GM23338 (cell line): ENCODE results near the gene GPR171. TPM values are rescaled to one million over a fixed set of nuclear protein-coding genes. Genes with fewer than 3 reads are reported as not detected.

Source experiments
- ATAC-seq: fragments of 200-7000 bp; cut with Tn5 transposase; 3 replicates; pipeline ENCODE4 v1.9.1; 2020
- DNase-seq: peaks from one replicate; pipeline ENCODE4 v3.0.0-alpha.2; 2015; ENCODE audit warnings: low spot score
- H2AFZ ChIP-seq: fragments of 200-600 bp; sonication (generic); 2 replicates; pipeline ENCODE4 v1.8.0; 2016; ENCODE audit warnings: antibody characterized with exemption, mild to moderate bottlenecking, moderate library complexity
- H3F3A ChIP-seq: fragments of 200-600 bp; sonication (generic); replicated peaks from 2 replicates; pipeline ENCODE4 v1.8.0; 2017; ENCODE audit warnings: antibody characterized with exemption, mixed run types, low read depth
- H3K27ac ChIP-seq: fragments of 200-600 bp; sonication (generic); 2 replicates; pipeline ENCODE4 v1.6.1; 2016; ENCODE audit warnings: low read depth
- H3K27me3 ChIP-seq: fragments of 200-600 bp; sonication (generic); 2 replicates; pipeline ENCODE4 v1.8.0; 2016; ENCODE audit warnings: mild to moderate bottlenecking, mixed run types, moderate library complexity; ENCODE audit not compliant: insufficient read depth
- H3K36me3 ChIP-seq: fragments of 200-600 bp; sonication (generic); 2 replicates; pipeline ENCODE4 v1.8.0; 2016; ENCODE audit warnings: mild to moderate bottlenecking; ENCODE audit not compliant: insufficient read depth
- H3K4me1 ChIP-seq: fragments of 200-600 bp; sonication (generic); 2 replicates; pipeline ENCODE4 v1.8.0; 2016; ENCODE audit warnings: mild to moderate bottlenecking, moderate library complexity; ENCODE audit not compliant: insufficient read depth
- H3K4me2 ChIP-seq: fragments of 200-600 bp; sonication (generic); 2 replicates; pipeline ENCODE4 v1.7.1; 2017; ENCODE audit warnings: mixed run types
- H3K4me3 ChIP-seq: fragments of 200-600 bp; sonication (generic); 2 replicates; pipeline ENCODE4 v1.6.1; 2016; ENCODE audit warnings: mixed run types
- H3K79me2 ChIP-seq: fragments of 200-600 bp; sonication (generic); replicated peaks from 2 replicates; pipeline ENCODE4 v1.8.0; 2017; ENCODE audit warnings: mild to moderate bottlenecking; ENCODE audit not compliant: insufficient read depth
- H3K9me2 ChIP-seq: fragments of 200-600 bp; sonication (generic); 2 replicates; pipeline ENCODE4 v1.8.0; 2017; ENCODE audit not compliant: insufficient read depth
- H4K20me1 ChIP-seq: fragments of 200-600 bp; sonication (generic); replicated peaks from 2 replicates; pipeline ENCODE4 v1.8.0; 2017; ENCODE audit warnings: mild to moderate bottlenecking; ENCODE audit not compliant: insufficient read depth
- H3K27ac Mint-ChIP-seq: 2 replicates; pipeline ENCODE4 v1.8.0; 2020; ENCODE audit warnings: inconsistent platforms, mild to moderate bottlenecking, moderate library complexity, mixed read lengths
- H3K27me3 Mint-ChIP-seq: 3 replicates; pipeline ENCODE4 v1.8.0; 2022; ENCODE audit warnings: low read depth, mild to moderate bottlenecking, moderate library complexity, mixed read lengths, inconsistent platforms; ENCODE audit not compliant: insufficient read depth, poor library complexity
- H3K36me3 Mint-ChIP-seq: 3 replicates; pipeline ENCODE4 v1.8.0; 2021; ENCODE audit warnings: low read depth, mild to moderate bottlenecking, inconsistent platforms, moderate library complexity, mixed read lengths
- H3K4me1 Mint-ChIP-seq: 3 replicates; pipeline ENCODE4 v1.8.0; 2020; ENCODE audit warnings: mild to moderate bottlenecking, inconsistent platforms, mixed read lengths
- H3K4me3 Mint-ChIP-seq: 3 replicates; pipeline ENCODE4 v1.8.0; 2021; ENCODE audit warnings: moderate library complexity, mild to moderate bottlenecking, inconsistent platforms, mixed read lengths
- H3K9me3 Mint-ChIP-seq: 3 replicates; pipeline ENCODE4 v1.8.0; 2020; ENCODE audit warnings: moderate library complexity, mild to moderate bottlenecking, inconsistent platforms, mixed read lengths
- CREB1 ChIP-seq: fragments of 250-450 bp; sonication (Bioruptor Pico); IDR thresholded peaks from 2 replicates; pipeline ENCODE4 v1.5.0; 2020; ENCODE audit warnings: low read depth, mild to moderate bottlenecking, moderate library complexity
- CTCF ChIP-seq, 2 experiments: fragments of 200-600 bp in 1 of 2; sonication (generic) in 1 of 2; conservative IDR thresholded peaks; 2 replicates each; pipeline versions ENCODE4 v1.5.1 to v1.6.1; 2016 to 2017; ENCODE audit warnings: antibody characterized with exemption in 2 of 2, low read depth in 2 of 2, mild to moderate bottlenecking in 2 of 2, moderate library complexity in 1 of 2
- ETS1 ChIP-seq: IDR thresholded peaks from 2 replicates; pipeline ENCODE4 v1.6.1; 2016; ENCODE audit warnings: antibody characterized with exemption
- EZH2 ChIP-seq: fragments of 200-600 bp; sonication (generic); IDR thresholded peaks from one replicate; pipeline ENCODE4 v1.8.0; 2017; ENCODE audit warnings: antibody characterized with exemption, mild to moderate bottlenecking, low read depth; ENCODE audit not compliant: unreplicated experiment
- JUNB ChIP-seq: IDR thresholded peaks from one replicate; pipeline ENCODE4 v1.6.1; 2016; ENCODE audit warnings: antibody characterized with exemption; ENCODE audit not compliant: unreplicated experiment
- NANOG ChIP-seq: IDR thresholded peaks from 2 replicates; pipeline ENCODE4 v1.6.1; 2016; ENCODE audit warnings: antibody characterized with exemption, borderline replicate concordance
- POLR2AphosphoS5 ChIP-seq: IDR thresholded peaks from 2 replicates; pipeline ENCODE4 v1.6.1; 2016; ENCODE audit warnings: antibody characterized with exemption, low read depth
- REST ChIP-seq: IDR thresholded peaks from one replicate; pipeline ENCODE4 v1.6.1; 2018; ENCODE audit warnings: antibody characterized with exemption; ENCODE audit not compliant: unreplicated experiment
- STAT1 ChIP-seq: IDR thresholded peaks from one replicate; pipeline ENCODE4 v1.6.1; 2016; ENCODE audit warnings: antibody characterized with exemption; ENCODE audit not compliant: unreplicated experiment
- ZNF114 ChIP-seq: fragments of 250-450 bp; sonication (Bioruptor Pico); IDR thresholded peaks from 2 replicates; pipeline ENCODE4 v1.5.0; 2020; ENCODE audit warnings: mild to moderate bottlenecking, moderate library complexity
- ZNF331 ChIP-seq: fragments of 250-450 bp; sonication (Bioruptor Pico); IDR thresholded peaks from 2 replicates; pipeline ENCODE4 v1.5.0; 2020; ENCODE audit warnings: low read depth, mild to moderate bottlenecking, moderate library complexity
- polyA plus RNA-seq: library from polyadenylated mRNA; unstranded; fragments of >200 nt; fragmentation: Nextera tagmentation; extraction: Ambion mirVana; gene quantifications from 2 replicates; pipeline ENCODE4 v1.2.1, GENCODE V29; 2016
- total RNA-seq: library from RNA; depleted of rRNA; stranded (reverse); fragments of >200 nt; shearing (Covaris generic); gene quantifications from 2 replicates; pipeline ENCODE4 v1.2.3, GENCODE V29; 2014

The GPR171 gene
- total and polyA plus RNA-seq, 2 experiments from 2014 or later, result 3.4 TPM; not detected in 1

GRCh38 chr3:151155409-151156128 is 47.4 kb downstream of the GPR171 start (continued):
- TF ChIP-seq REST (no peak), EZH2 (no peak), ZNF114 (CRISPR knock-in tag) (no peak), NANOG (no peak), CTCF (conservative IDR thresholded peaks at IDR 0.05; ENCODE audit: low read depth in 2 of 2) (no peak), STAT1 (no peak), CREB1 (no peak)

- Mint-ChIP-seq H3K27me3 (no peaks in the 10 kb centered on the region), H3K9me3 (no peaks in the 10 kb centered on the region), H3K27ac (no peak overlapping the region), H3K36me3 (peaks cover 9% of the 10 kb centered on the region; the same call in 2 of the 3 replicates), H3K4me1 (peaks cover 16% of the 10 kb centered on the region), H3K4me3 (no peak overlapping the region)
- H3K4me2 ChIP-seq, result no peak overlapping the region
- H3K9me2 ChIP-seq, result no peaks in the 10 kb centered on the region
- H3K27me3 ChIP-seq, result no peaks in the 10 kb centered on the region
- no peaks in the 10 kb centered on the region for H4K20me1 ChIP-seq
- H2AFZ ChIP-seq, result no peak overlapping the region
- no peak overlapping the region for H3K4me3 ChIP-seq
- peaks cover 6% of the 10 kb centered on the region; the same call in 1 of the 2 replicates for H3K79me2 ChIP-seq
- no peak for ATAC-seq
- H3K36me3 ChIP-seq, result 0 out of 2 replicates have a peak, but pooled peaks cover 4% of the 10 kb centered on the region
- H3K27ac ChIP-seq, result no peak overlapping the region
- no peaks in the 10 kb centered on the region for H3F3A ChIP-seq
- DNase-seq, result no peak
- H3K4me1 ChIP-seq, result no peaks in the 10 kb centered on the region
- TF ChIP-seq STAT1 (no peak), JUNB (no peak), CTCF (conservative IDR thresholded peaks at IDR 0.05; ENCODE audit: low read depth in 2 of 2) (no peak), POLR2AphosphoS5 (no peak), ETS1 (no peak), NANOG (no peak), ZNF331 (no peak), ZNF114 (CRISPR knock-in tag) (no peak), EZH2 (no peak), CREB1 (no peak), REST (no peak)
Observed at GRCh38 chr3:151154566-151154965, 48.5 kb downstream of the GPR171 start.
